Heart left ventricle (tissue), 16 donors: ENCODE data around the gene FZD1. TPM values are rescaled to one million over a fixed set of nuclear protein-coding genes. Genes with fewer than 3 reads are reported as not detected.
A peak's percentile ranks its signal among the peaks of the same experiment; 100 is the strongest.

Experiments
- ATAC-seq, 4 donors: fragments of 200-7000 bp; cut with Tn5 transposase; one replicate each; pipeline ENCODE4 v1.9.1; 2020 to 2022; ENCODE audit warnings: moderate library complexity in 4 of 4, mild to moderate bottlenecking in 3 of 4, moderate number of reproducible peaks in 1 of 4
- DNase-seq, 5 donors: peaks; one replicate each; pipeline ENCODE4 v3.0.0-alpha.2; 2020
- H3K27ac ChIP-seq, 12 donors: fragments of 200-600 bp; sonication (generic) in 4 of 12; one replicate each; pipeline versions ENCODE4 v1.5.0 to v1.8.0; 2016 to 2022; ENCODE audit warnings: mild to moderate bottlenecking in 2 of 12
- H3K27me3 ChIP-seq, 9 donors: fragments of 200-600 bp; sonication (generic) in 2 of 9; one replicate each; pipeline versions ENCODE4 v1.5.1 to v1.8.0; 2016 to 2022; ENCODE audit warnings: mild to moderate bottlenecking in 3 of 9
- H3K36me3 ChIP-seq, 9 donors: fragments of 200-600 bp; sonication (generic) in 2 of 9; one replicate each; pipeline versions ENCODE4 v1.5.0 to v1.8.0; 2018 to 2022; ENCODE audit warnings: mild to moderate bottlenecking in 2 of 9
- H3K4me1 ChIP-seq, 12 donors: fragments of 200-600 bp; sonication (generic) in 4 of 12; one replicate each; pipeline versions ENCODE4 v1.5.0 to v1.8.0; 2016 to 2022; ENCODE audit warnings: mild to moderate bottlenecking in 3 of 12
- H3K4me3 ChIP-seq, 12 donors: fragments of 200-600 bp; sonication (generic) in 4 of 12; one replicate each; pipeline versions ENCODE4 v1.5.0 to v1.8.0; 2017 to 2022; ENCODE audit warnings: mild to moderate bottlenecking in 9 of 12, moderate library complexity in 4 of 12
- H3K9me3 ChIP-seq, 12 donors: fragments of 200-600 bp; sonication (generic) in 4 of 12; one replicate each; pipeline versions ENCODE4 v1.5.0 to v1.8.0; 2016 to 2022; ENCODE audit warnings: mild to moderate bottlenecking in 1 of 12
- CTCF ChIP-seq, 12 donors: fragments of 200-600 bp; sonication (generic) in 4 of 12; IDR thresholded peaks; one replicate each; pipeline versions ENCODE4 v1.5.0 to v1.8.0; 2018 to 2022; ENCODE audit warnings: antibody characterized with exemption in 12 of 12, mild to moderate bottlenecking in 5 of 12
- POLR2A ChIP-seq, 2 donors: fragments of 450-650 bp; IDR thresholded peaks; one replicate each; pipeline ENCODE4 v1.6.1; 2017; ENCODE audit warnings: antibody characterized with exemption in 2 of 2, mild to moderate bottlenecking in 2 of 2, moderate library complexity in 2 of 2
- WGBS, 4 donors: extraction: QIAGEN DNeasy Blood & Tissue Kit in 2 of 4; methylation state at CpG; one replicate each; pipeline versions ENCODE4 v1.1.5 to v1.1.7; 2013 to 2018; 5-methylcytosine and 5-hydroxymethylcytosine counted together
- intact Hi-C, 10 donors: fragments of 100-400 bp; cut with DNase I; formaldehyde crosslinking; loops; one replicate each; pipeline versions ENCODE4 v1.11.1 to v1.14.2; 2022
- polyA plus RNA-seq, 2 donors: library from polyadenylated mRNA; stranded (reverse); fragments of 200-250 nt; gene quantifications; one replicate each; pipeline ENCODE4 v1.2.3, GENCODE V29; 2013
- total RNA-seq, 9 donors: library from RNA; depleted of rRNA in 2 of 9; stranded (reverse); fragments of >200 nt in 2 of 9; fragmentation: NEBNext Ultra II Directional in 3 of 9; extraction: Animal tissue kit (Norgen Biotek cat#: 25700) in 3 of 9; gene quantifications; one replicate each; pipeline versions ENCODE4 v1.1.0 to v1.2.4, GENCODE V29; 2016 to 2023
- donor health status: ischemic (EF 13 %, LVEDD 7.1; RV severe dilation, severe dysfunction).
- donor health status: healthy with polysubstance abuse.
- donor health status: DM: no; HTN: yes; CAD: no.
- donor health status: DM: no; HTN: no; CAD: no.
- donor health status: ischemic (EF 25% LVEDD 6.9; RV normal size, moderate dysfunction).
- donor health status: ischemic (EF 25% LVEDD 5.7; RV mildly dilated, moderate dysfunction).
- donor health status: healthy.
- donor health status: DM: yes; HTN: yes; CAD: no.
- donor health status: ischemic (EF 35%, LVEDD 5.7; RV mildly dilated, moderate dysfunction).
- donor health status: nonischemic (EF 11% LVEDD 7.7; RV severe dilation, severe dysfunction).
- donor health status: DM: yes; HTN: yes; CAD: no.
- donor health status: PGD.
- donor health status: ischemic (EF 29% LVEDD 5.4; RV normal size, mild dysfunction).
- donor health status: nonischemic (EF 23%, LVEDD 6.1; RV moderate dilation, normal function).

Gene FZD1
- total and polyA plus RNA-seq, 11 donors = 4.7 to 29.8 (median 16.5) TPM

DNA sequence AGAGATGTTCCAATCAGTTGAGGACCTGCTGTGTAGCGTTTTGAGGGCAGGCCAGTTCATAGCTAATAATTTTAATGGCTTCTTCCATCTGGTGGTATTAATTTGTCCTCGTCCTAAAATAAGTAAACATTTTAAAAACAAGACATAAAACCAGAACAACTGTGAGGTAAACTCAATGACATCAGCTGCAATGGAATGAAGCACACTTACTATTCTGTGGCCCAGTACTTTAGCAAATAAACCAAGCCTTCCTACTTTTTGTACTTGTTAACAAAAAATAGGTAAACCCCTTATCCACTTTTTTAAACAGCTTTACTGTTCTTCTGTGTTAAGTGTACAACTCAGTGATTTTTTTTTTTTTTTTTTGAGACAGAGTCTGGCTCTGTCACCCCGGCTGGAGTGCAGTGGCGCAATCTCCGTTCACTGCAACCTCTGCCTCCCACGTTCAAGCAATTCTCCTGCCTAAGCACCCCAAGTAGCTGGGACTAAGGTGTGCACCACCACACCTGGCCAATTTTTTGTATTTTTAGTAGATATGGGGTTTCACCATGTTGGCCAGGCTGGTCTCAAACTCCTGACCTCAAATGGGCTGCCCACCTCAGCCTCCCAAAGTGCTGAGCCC, 28.9 kb upstream of the FZD1 start:
- no peaks in the 10 kb centered on the region for H3K27me3 ChIP-seq
- no peak overlapping the region for H3K4me3 ChIP-seq
- WGBS, 4 donors = 92 to 96% (median 93%) methylated on average over 6 of the region's 6 CpGs
- TF ChIP-seq CTCF (IDR thresholded peaks at IDR 0.05) = no peak
- no peak for TF ChIP-seq POLR2A (IDR thresholded peaks at IDR 0.05)
- intact Hi-C loops = no loop called here
- ATAC-seq (no peak), DNase-seq (no peak)
- no peak overlapping the region for H3K27ac ChIP-seq
- H3K36me3 ChIP-seq = no peaks in the 10 kb centered on the region
- no peaks in the 10 kb centered on the region for H3K9me3 ChIP-seq
- H3K4me1 ChIP-seq = peaks cover 0 to 17% (median 0%) of the 10 kb centered on the region in 12 donors

DNA sequence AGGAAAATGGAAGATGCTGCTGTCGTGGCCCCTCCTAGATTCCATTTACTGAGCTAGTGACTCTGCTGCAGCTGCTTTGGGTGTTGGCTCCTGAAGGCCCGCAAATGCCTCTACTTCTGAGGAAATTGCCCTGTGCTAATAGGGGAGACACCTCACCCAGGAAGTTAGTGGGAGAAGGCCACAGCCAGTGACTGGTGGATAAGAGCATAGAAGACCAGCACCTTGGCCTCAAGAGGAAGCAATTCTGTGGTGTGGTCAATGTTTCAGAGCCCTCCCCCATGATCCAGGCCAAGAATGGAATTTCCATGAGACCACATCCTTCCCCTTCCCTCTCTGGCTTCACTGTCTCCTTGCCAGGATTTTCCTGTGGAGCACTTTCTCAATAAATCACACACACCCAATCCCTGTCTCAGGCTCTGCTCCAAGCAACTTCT, 25.0 kb upstream of the FZD1 start:
- 35 to 76% (median 60%) methylated on average over 2 of the region's 2 CpGs for WGBS, 4 donors
- peak in 3 of 4 donors; percentile 38 to 63 (median 50) for ATAC-seq

GRCh38 chr7:91239772-91240171, 24.5 kb upstream of the FZD1 start:
- 86 to 89% (median 88%) methylated on average over 1 of the region's 1 CpG for WGBS, 4 donors
- H3K36me3 ChIP-seq = no peaks in the 10 kb centered on the region
- no peaks in the 10 kb centered on the region for H3K9me3 ChIP-seq
- ATAC-seq = no peak
- no peak overlapping the region for H3K4me3 ChIP-seq
- intact Hi-C loops = no loop called here
- no peaks in the 10 kb centered on the region for H3K27me3 ChIP-seq
- TF ChIP-seq POLR2A (IDR thresholded peaks at IDR 0.05) (no peak), CTCF (IDR thresholded peaks at IDR 0.05) (no peak)
- peaks cover 0 to 24% (median 0%) of the 10 kb centered on the region in 12 donors for H3K4me1 ChIP-seq
- no peak for DNase-seq
- H3K27ac ChIP-seq = no peak overlapping the region

More for the DNA sequence above, 25.0 kb upstream of the FZD1 start:
- Histone ChIP-seq H3K4me3 (no peak overlapping the region), H3K9me3 (no peaks in the 10 kb centered on the region), H3K27ac (no peak overlapping the region), H3K27me3 (no peaks in the 10 kb centered on the region), H3K36me3 (no peaks in the 10 kb centered on the region), H3K4me1 (peaks cover 0 to 24% (median 0%) of the 10 kb centered on the region in 12 donors)
- TF ChIP-seq CTCF (IDR thresholded peaks at IDR 0.05) = no peak
- no peak for TF ChIP-seq POLR2A (IDR thresholded peaks at IDR 0.05)
- intact Hi-C loops = no loop called here
- DNase-seq = no peak

- Histone ChIP-seq H3K4me3 (no peak overlapping the region), H3K9me3 (no peaks in the 10 kb centered on the region), H3K27ac (no peak overlapping the region), H3K4me1 (peaks cover 0 to 24% (median 0%) of the 10 kb centered on the region in 12 donors), H3K27me3 (no peaks in the 10 kb centered on the region), H3K36me3 (no peaks in the 10 kb centered on the region)
- 39 to 73% (median 61%) methylated on average over 2 of the region's 2 CpGs for WGBS, 4 donors
- intact Hi-C loops = no loop called here
- DNase-seq = no peak
- peak in 1 of 4 donors; percentile 51 for ATAC-seq
- TF ChIP-seq CTCF (IDR thresholded peaks at IDR 0.05) = no peak
- TF ChIP-seq POLR2A (IDR thresholded peaks at IDR 0.05) = no peak
Observed at GRCh38 chr7:91240376-91240941, 23.8 kb upstream of the FZD1 start.
